ENCODE measurements around the gene ABCB11. TPM values are rescaled to one million over a fixed set of nuclear protein-coding genes. Genes with fewer than 3 reads are reported as not detected.

The ABCB11 gene
- total and polyA plus RNA-seq, 2 donors from 2014 or later: 0.03 TPM; not detected in 1

- intact Hi-C loops (cut with DNase I): no loop called here
- no peak overlapping the region for H3K4me3 ChIP-seq (ENCODE audit: low read length in 3 of 3)
- TF ChIP-seq, protein P1, sequence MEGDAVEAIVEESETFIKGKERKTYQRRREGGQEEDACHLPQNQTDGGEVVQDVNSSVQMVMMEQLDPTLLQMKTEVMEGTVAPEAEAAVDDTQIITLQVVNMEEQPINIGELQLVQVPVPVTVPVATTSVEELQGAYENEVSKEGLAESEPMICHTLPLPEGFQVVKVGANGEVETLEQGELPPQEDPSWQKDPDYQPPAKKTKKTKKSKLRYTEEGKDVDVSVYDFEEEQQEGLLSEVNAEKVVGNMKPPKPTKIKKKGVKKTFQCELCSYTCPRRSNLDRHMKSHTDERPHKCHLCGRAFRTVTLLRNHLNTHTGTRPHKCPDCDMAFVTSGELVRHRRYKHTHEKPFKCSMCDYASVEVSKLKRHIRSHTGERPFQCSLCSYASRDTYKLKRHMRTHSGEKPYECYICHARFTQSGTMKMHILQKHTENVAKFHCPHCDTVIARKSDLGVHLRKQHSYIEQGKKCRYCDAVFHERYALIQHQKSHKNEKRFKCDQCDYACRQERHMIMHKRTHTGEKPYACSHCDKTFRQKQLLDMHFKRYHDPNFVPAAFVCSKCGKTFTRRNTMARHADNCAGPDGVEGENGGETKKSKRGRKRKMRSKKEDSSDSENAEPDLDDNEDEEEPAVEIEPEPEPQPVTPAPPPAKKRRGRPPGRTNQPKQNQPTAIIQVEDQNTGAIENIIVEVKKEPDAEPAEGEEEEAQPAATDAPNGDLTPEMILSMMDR (IDR thresholded peaks at IDR 0.05; ENCODE audit: borderline replicate concordance, extremely low read depth, insufficient read depth): no peak
- DNase-seq (no peak), FAIRE-seq (no peak)
- H3K9ac ChIP-seq (ENCODE audit: low read length in 3 of 3): no peak overlapping the region
- no peaks in the 10 kb centered on the region for H3K36me3 ChIP-seq (ENCODE audit: control insufficient read depth in 2 of 3, insufficient read depth in 3 of 3, low read length in 3 of 3)
- H3K4me1 ChIP-seq (ENCODE audit: control insufficient read depth in 2 of 3, insufficient read depth in 2 of 3, low read depth in 1 of 3, low read length in 3 of 3): no peaks in the 10 kb centered on the region
- peaks cover 0 to 10% (median 0%) of the 10 kb centered on the region in 3 donors for H3K9me3 ChIP-seq (ENCODE audit: control insufficient read depth in 2 of 3, insufficient read depth in 1 of 3, low read length in 3 of 3)
- no peak overlapping the region for H3K27ac ChIP-seq (ENCODE audit: low read depth in 2 of 2, low read length in 2 of 2)
- no peaks in the 10 kb centered on the region for H3K27me3 ChIP-seq (ENCODE audit: control insufficient read depth, insufficient read depth, low read length)
Measured at GRCh38 chr2:169050476-169051240, 19.5 kb upstream of the ABCB11 start.

GRCh38 chr2:169049142-169049541 is 18.0 kb upstream of the ABCB11 start:
- FAIRE-seq (no peak), DNase-seq (no peak)
- no peak overlapping the region for H3K4me3 ChIP-seq (ENCODE audit: low read length in 3 of 3)
- no peak overlapping the region for H3K27ac ChIP-seq (ENCODE audit: low read depth in 2 of 2, low read length in 2 of 2)
- no peaks in the 10 kb centered on the region for H3K4me1 ChIP-seq (ENCODE audit: control insufficient read depth in 2 of 3, insufficient read depth in 2 of 3, low read depth in 1 of 3, low read length in 3 of 3)
- TF ChIP-seq, protein P1 (IDR thresholded peaks at IDR 0.05; ENCODE audit: borderline replicate concordance, extremely low read depth, insufficient read depth): no peak
- intact Hi-C loops (cut with DNase I): no loop called here
- no peaks in the 10 kb centered on the region for H3K27me3 ChIP-seq (ENCODE audit: control insufficient read depth, insufficient read depth, low read length)
- no peaks in the 10 kb centered on the region for H3K36me3 ChIP-seq (ENCODE audit: control insufficient read depth in 2 of 3, insufficient read depth in 3 of 3, low read length in 3 of 3)
- H3K9ac ChIP-seq (ENCODE audit: low read length in 3 of 3): no peak overlapping the region
- H3K9me3 ChIP-seq (ENCODE audit: control insufficient read depth in 2 of 3, insufficient read depth in 1 of 3, low read length in 3 of 3): peaks cover 0 to 5% (median 0%) of the 10 kb centered on the region in 3 donors

DNA sequence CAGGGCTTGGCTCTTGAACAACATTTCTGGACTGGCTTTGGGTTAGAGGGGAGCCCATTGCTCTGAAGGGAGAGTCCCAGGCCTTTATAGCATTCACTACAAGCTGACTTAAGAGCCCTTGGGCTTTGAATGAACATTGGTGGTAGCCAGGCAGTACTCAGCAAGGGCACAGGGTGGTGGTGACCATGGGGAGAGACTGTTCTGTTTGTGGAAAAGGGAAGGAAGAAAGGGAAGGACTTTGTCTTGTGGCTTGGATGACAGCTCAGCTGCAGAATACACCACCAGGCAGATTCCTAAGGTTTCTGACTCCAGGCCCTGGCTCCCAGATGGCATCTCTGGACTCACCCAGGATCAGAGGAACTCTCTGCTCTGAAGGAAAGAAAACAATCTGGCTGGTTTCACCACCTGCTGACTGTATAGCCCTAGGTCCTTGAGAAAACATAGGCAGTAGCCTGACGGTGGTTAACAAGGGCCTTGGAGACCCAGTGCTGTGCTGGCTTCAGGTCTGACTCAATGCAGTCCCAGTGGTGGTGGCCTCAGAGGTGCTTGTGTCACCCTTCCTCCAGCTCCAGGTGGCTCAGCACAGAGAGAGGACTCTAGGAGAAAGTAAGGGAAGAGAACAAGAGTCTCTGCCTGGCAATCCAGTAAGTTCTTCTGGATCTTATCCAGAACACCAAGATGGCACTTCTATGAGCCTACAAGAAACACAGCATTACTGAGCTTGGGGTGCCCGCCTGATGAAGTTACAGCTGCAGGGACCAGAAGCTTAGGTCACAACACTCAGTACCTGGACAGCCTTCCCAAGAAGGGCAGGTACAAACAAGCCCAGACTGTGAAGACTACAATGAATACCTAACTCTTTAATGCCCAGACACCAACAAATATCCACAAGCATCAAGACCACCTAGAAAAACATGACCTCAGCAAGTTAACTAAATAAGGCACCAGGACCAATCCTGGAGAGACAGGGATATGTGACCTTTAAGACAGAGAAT is 16.4 kb upstream of the ABCB11 start:
- H3K4me1 ChIP-seq (ENCODE audit: control insufficient read depth in 2 of 3, insufficient read depth in 2 of 3, low read depth in 1 of 3, low read length in 3 of 3): no peaks in the 10 kb centered on the region
- FAIRE-seq (no peak), DNase-seq (no peak)
- no peak overlapping the region for H3K4me3 ChIP-seq (ENCODE audit: low read length in 3 of 3)
- H3K27me3 ChIP-seq (ENCODE audit: control insufficient read depth, insufficient read depth, low read length): no peaks in the 10 kb centered on the region
- peaks cover 0 to 5% (median 0%) of the 10 kb centered on the region in 3 donors for H3K9me3 ChIP-seq (ENCODE audit: control insufficient read depth in 2 of 3, insufficient read depth in 1 of 3, low read length in 3 of 3)
- H3K9ac ChIP-seq (ENCODE audit: low read length in 3 of 3): no peak overlapping the region
- H3K36me3 ChIP-seq (ENCODE audit: control insufficient read depth in 2 of 3, insufficient read depth in 3 of 3, low read length in 3 of 3): no peaks in the 10 kb centered on the region
- TF ChIP-seq, protein P1 (IDR thresholded peaks at IDR 0.05; ENCODE audit: borderline replicate concordance, extremely low read depth, insufficient read depth): no peak
- no peak overlapping the region for H3K27ac ChIP-seq (ENCODE audit: low read depth in 2 of 2, low read length in 2 of 2)
- intact Hi-C loops (cut with DNase I): no loop called here

Data from kidney (tissue), 14 donors.